GM12878 (cell line): ENCODE measurements around the gene CTSW. TPM values are rescaled to one million over a fixed set of nuclear protein-coding genes. Genes with fewer than 3 reads are reported as not detected.
A peak's percentile ranks its signal among the peaks of the same experiment; 100 is the strongest.

Experiments
- ATAC-seq: fragments of 200-7000 bp; cut with Tn5 transposase; 3 replicates; pipeline ENCODE4 v1.9.1; 2020; ENCODE audit warnings: mild to moderate bottlenecking, moderate library complexity
- BruUV-seq: library from RNA; stranded (reverse); fragments of 400-500 nt; replicated peaks from 2 replicates; lab custom pipeline; 2021; lab: Mats Ljungman, UMichigan
- CTCF ChIA-PET: fragments of 300-600 bp; sonication (Branson Sonifier 250); formaldehyde crosslinking; extraction: SDS; loops from one replicate; lab custom pipeline; 2021; ENCODE audit warnings: inconsistent platforms; lab: Yijun Ruan, JAX
- POLR2A ChIA-PET: fragments of 350-600 bp; formaldehyde crosslinking; extraction: SDS; loops from one replicate; lab custom pipeline; 2021; ENCODE audit warnings: inconsistent platforms; lab: Charles Lee
- RAD21 ChIA-PET: fragments of 300-600 bp; sonication (Branson Sonifier 250); formaldehyde crosslinking; loops from one replicate; lab custom pipeline; 2023; ENCODE audit warnings: antibody characterized with exemption; ENCODE audit not compliant: unreplicated experiment; lab: Charles Lee
- SMC1A ChIA-PET: fragments of 300-600 bp; sonication (Branson Sonifier 250); formaldehyde crosslinking; loops from one replicate; lab custom pipeline; 2023; ENCODE audit not compliant: unreplicated experiment, uncharacterized antibody; lab: Charles Lee
- DNase-seq: peaks from one replicate; pipeline ENCODE4 v3.0.0-alpha.2; 2011; ENCODE audit warnings: low read depth, low spot score
- FAIRE-seq: peaks from 3 replicates; lab custom pipeline; 2011; peaks lifted over from hg19 to GRCh38; lab: Jason Lieb, UNC
- H2AFZ ChIP-seq: 2 replicates; pipeline ENCODE4 v1.6.0; 2011; ENCODE audit warnings: low read depth, low read length, control low read depth; ENCODE audit not compliant: control insufficient read depth
- H3K27ac ChIP-seq: 2 replicates; pipeline ENCODE4 v1.5.1; 2011; ENCODE audit warnings: control low read depth; ENCODE audit not compliant: control insufficient read depth, insufficient read depth
- H3K27me3 ChIP-seq, 2 experiments: replicated peaks in 1 of 2; 2 replicates each; pipeline versions ENCODE4 v1.6.0 to v1.6.1; 2011; ENCODE audit warnings: low read length in 1 of 2; ENCODE audit not compliant: control insufficient read depth in 2 of 2, insufficient read depth in 2 of 2
- H3K36me3 ChIP-seq, 2 experiments: 2 replicates each; pipeline ENCODE4 v1.5.1; 2011; ENCODE audit warnings: low read length in 1 of 2; ENCODE audit not compliant: control insufficient read depth in 2 of 2, insufficient read depth in 2 of 2
- H3K4me1 ChIP-seq: 2 replicates; pipeline ENCODE4 v1.6.1; 2011; ENCODE audit warnings: mild to moderate bottlenecking, low read length, moderate library complexity, mixed read lengths; ENCODE audit not compliant: control insufficient read depth, insufficient read depth
- H3K4me2 ChIP-seq: 2 replicates; pipeline ENCODE4 v1.6.0; 2011; ENCODE audit warnings: control low read depth; ENCODE audit not compliant: control insufficient read depth, insufficient read depth
- H3K4me3 ChIP-seq: fragments of 200-600 bp; sonication (generic); 2 replicates; pipeline ENCODE4 v1.5.1; 2016
- H3K79me2 ChIP-seq: 2 replicates; pipeline ENCODE4 v1.6.0; 2011; ENCODE audit warnings: low read length; ENCODE audit not compliant: control insufficient read depth, insufficient read depth
- H3K9ac ChIP-seq: 2 replicates; pipeline ENCODE4 v1.8.0; 2011; ENCODE audit warnings: low read length, control low read depth, mixed read lengths; ENCODE audit not compliant: control insufficient read depth, insufficient read depth
- H3K9me3 ChIP-seq: replicated peaks from 3 replicates; pipeline ENCODE4 v1.5.1; 2011; ENCODE audit warnings: mild to moderate bottlenecking, low read length; ENCODE audit not compliant: control insufficient read depth, insufficient read depth
- H4K20me1 ChIP-seq: 2 replicates; pipeline ENCODE4 v1.6.0; 2011; ENCODE audit not compliant: control insufficient read depth, insufficient read depth
- ETV6 ChIP-seq, 2 experiments: fragments of 450-650 bp in 1 of 2; IDR thresholded peaks in 1 of 2; conservative IDR thresholded peaks in 1 of 2; 2 replicates each; pipeline ENCODE4 v1.6.1; 2014; ENCODE audit warnings: antibody characterized with exemption in 1 of 2, borderline replicate concordance in 1 of 2, low read depth in 1 of 2, mild to moderate bottlenecking in 1 of 2, moderate library complexity in 1 of 2
- NR2F1 ChIP-seq: fragments of 450-650 bp; conservative IDR thresholded peaks from 2 replicates; pipeline ENCODE4 v1.6.1; 2017; ENCODE audit warnings: mild to moderate bottlenecking
- WGBS: methylation state at CpG from one replicate; pipeline ENCODE4 v1.1.6; 2016; ENCODE audit warnings: low lambda C conversion rate; ENCODE audit not compliant: insufficient replicate concordance, insufficient coverage; ENCODE audit errors: missing lambda C conversion rate; 5-methylcytosine and 5-hydroxymethylcytosine counted together
- in situ Hi-C: fragments of 300-500 bp; cut with MboI; formaldehyde crosslinking; loops from 9 replicates; pipeline ENCODE4 v1.14.3; 2018; ENCODE audit warnings: mixed read lengths
- intact Hi-C: fragments of 100-400 bp; cut with micrococcal nuclease; formaldehyde crosslinking; loops from one replicate; pipeline ENCODE4 v1.14.2; 2022; ENCODE audit not compliant: unreplicated experiment
- polyA plus RNA-seq, 11 experiments: library from polyadenylated mRNA; depleted of rRNA in 4 of 11; unstranded in 6 of 11; stranded (reverse) in 5 of 11; fragments of >200 nt; fragmentation: Nextera tagmentation in 4 of 11; fragmentation: Illumina TruSeq in 1 of 11; extraction: Ambion mirVana in 4 of 11; extraction: Trizol in 1 of 11; gene quantifications; 1 replicate in 1 of 11; 2 replicates in 10 of 11; pipeline versions ENCODE4 v1.2.1 to v1.2.3, GENCODE V29; 2011 to 2016; ENCODE audit warnings: inconsistent platforms in 2 of 11, missing spikeins in 2 of 11, low read depth in 1 of 11
- total RNA-seq, 4 experiments: library from RNA; depleted of rRNA in 3 of 4; stranded (reverse); fragments of >200 nt in 3 of 4; fragmentation: Illumina TruSeq in 1 of 4; extraction: Trizol in 1 of 4; gene quantifications; 2 replicates each; pipeline versions ENCODE4 v1.2.1 to v1.2.3, GENCODE V29; 2013 to 2021

CTSW gene
- total and polyA plus RNA-seq, 10 of the 15 experiments (the other 5 are each of a cell fraction or from before 2014, with no cell fraction given): 0.53 to 12.0 (median 1.7) TPM

GRCh38 chr11:65858681-65859087 is 21.0 kb upstream of the CTSW start:
- ChIA-PET POLR2A (interaction anchor here (0.6 to 5.6 kb wide), 21 partner anchors 10 to 277 kb away, joined by 3 to 155 read pairs (median 5); partner anchors contain the start of genes BANF1, CCDC85B, EFEMP2 and EIF1AD), CTCF (interaction anchor here (0.8 to 5.7 kb wide), 13 partner anchors 12 to 220 kb away, joined by 3 to 146 read pairs (median 4); partner anchors contain the start of genes CCDC85B, EFEMP2, FIBP and KAT5), RAD21 (interaction anchor here (1.3 to 5.0 kb wide), 6 partner anchors 13 to 277 kb away, joined by 3 to 76 read pairs (median 4); partner anchors contain the start of genes CCDC85B, FIBP and KAT5), SMC1A (interaction anchor here (1.4 to 4.3 kb wide), 6 partner anchors 12 to 205 kb away, joined by 3 to 52 read pairs (median 10); partner anchors contain the start of genes CCDC85B, FIBP and KAT5)
- in situ Hi-C loops: loop anchor here (25.0 kb wide), 1 partner anchor 1621 kb away; the partner anchor contains the start of genes DNAJC4, FKBP2, NUDT22 and PPP1R14B
- FAIRE-seq (no peak), DNase-seq (no peak), ATAC-seq (no peak)
- Histone ChIP-seq H4K20me1 (peaks cover 19% of the 10 kb centered on the region), H2AFZ (peak overlapping the region; percentile 78), H3K4me3 (peak overlapping the region; percentile 76), H3K4me1 (peaks cover 25% of the 10 kb centered on the region), H3K27me3 (no peaks in the 10 kb centered on the region), H3K27ac (peak overlapping the region; percentile 100), H3K79me2 (peaks cover 66% of the 10 kb centered on the region), H3K9me3 (no peaks in the 10 kb centered on the region), H3K36me3 (peaks cover 29 to 36% of the 10 kb centered on the region in 2 experiments; a peak in 3 of 4 replicates), H3K4me2 (peak overlapping the region; percentile 99), H3K9ac (peak overlapping the region; percentile 97)
- no TSS peak for BruUV-seq
- WGBS: 1% methylated on average over 10 of the region's 10 CpGs
- TF ChIP-seq NR2F1 (no peak), ETV6 (conservative IDR thresholded peaks at IDR 0.05 in 1 of 2, IDR thresholded peaks at IDR 0.05 in 1 of 2; ENCODE audit: borderline replicate concordance in 1 of 2, low read depth in 1 of 2) (0 out of 4 replicates have a peak, but pooled peaks of 1 of the 2 experiments have one; percentile 5)
- intact Hi-C loops: loop anchor here (1.0 to 5.0 kb wide), 4 partner anchors 30 to 195 kb away; partner anchors contain the start of genes BANF1, EIF1AD, FIBP and SF3B2
